ENCODE measurements around the gene TBC1D1. TPM values are rescaled to one million over a fixed set of nuclear protein-coding genes. Genes with fewer than 3 reads are reported as not detected.

TBC1D1 gene
- polyA plus RNA-seq, 1 donor (not counting 4 experiments of a cell fraction or from before 2014, with no cell fraction given): 32.5 TPM

DNA sequence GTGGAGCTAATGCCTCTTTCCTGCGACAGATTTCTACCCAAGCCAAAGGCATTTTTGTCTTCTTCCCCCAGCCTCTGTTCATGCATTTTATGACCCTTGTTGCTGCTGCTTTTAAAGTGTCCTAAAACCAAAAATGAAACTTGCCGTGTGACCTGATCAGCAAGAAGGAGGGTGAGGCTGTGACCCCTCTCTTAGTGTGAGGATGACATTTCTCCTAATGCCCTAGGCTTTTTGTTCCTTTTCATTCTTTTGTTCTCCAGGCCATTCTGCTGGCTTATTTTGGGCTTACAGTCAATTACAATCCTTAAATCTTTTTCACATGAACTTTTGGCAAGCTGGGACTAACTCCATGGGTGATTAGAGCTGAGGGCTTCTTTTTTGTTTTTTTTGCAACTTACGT is 103.7 kb downstream of the TBC1D1 start:
- peaks cover 5% of the 10 kb centered on the region for H3K79me2 ChIP-seq (ENCODE audit: control insufficient read depth, insufficient read depth, low read length)
- TF ChIP-seq, protein P1, sequence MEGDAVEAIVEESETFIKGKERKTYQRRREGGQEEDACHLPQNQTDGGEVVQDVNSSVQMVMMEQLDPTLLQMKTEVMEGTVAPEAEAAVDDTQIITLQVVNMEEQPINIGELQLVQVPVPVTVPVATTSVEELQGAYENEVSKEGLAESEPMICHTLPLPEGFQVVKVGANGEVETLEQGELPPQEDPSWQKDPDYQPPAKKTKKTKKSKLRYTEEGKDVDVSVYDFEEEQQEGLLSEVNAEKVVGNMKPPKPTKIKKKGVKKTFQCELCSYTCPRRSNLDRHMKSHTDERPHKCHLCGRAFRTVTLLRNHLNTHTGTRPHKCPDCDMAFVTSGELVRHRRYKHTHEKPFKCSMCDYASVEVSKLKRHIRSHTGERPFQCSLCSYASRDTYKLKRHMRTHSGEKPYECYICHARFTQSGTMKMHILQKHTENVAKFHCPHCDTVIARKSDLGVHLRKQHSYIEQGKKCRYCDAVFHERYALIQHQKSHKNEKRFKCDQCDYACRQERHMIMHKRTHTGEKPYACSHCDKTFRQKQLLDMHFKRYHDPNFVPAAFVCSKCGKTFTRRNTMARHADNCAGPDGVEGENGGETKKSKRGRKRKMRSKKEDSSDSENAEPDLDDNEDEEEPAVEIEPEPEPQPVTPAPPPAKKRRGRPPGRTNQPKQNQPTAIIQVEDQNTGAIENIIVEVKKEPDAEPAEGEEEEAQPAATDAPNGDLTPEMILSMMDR (optimal IDR thresholded peaks at IDR 0.05 in 1 of 3, IDR thresholded peaks at IDR 0.05 in 1 of 3, conservative IDR thresholded peaks at IDR 0.05 in 1 of 3; ENCODE audit: extremely low read depth in 1 of 3, insufficient read depth in 2 of 3, low read length in 3 of 3): no peak
- no peaks in the 10 kb centered on the region for H4K20me1 ChIP-seq (ENCODE audit: control insufficient read depth, extremely low read depth, insufficient read depth, low read length)
- no peak overlapping the region for H3K9ac ChIP-seq (ENCODE audit: control insufficient read depth, extremely low read depth, insufficient read depth, low read length)
- DNase-seq (ENCODE audit: low read depth, low spot score) (no peak), FAIRE-seq (no peak)
- no peak overlapping the region for H3K4me2 ChIP-seq (ENCODE audit: control insufficient read depth, extremely low read depth, insufficient read depth, low read depth, low read length)
- H3K9me3 ChIP-seq (ENCODE audit: control insufficient read depth, low read depth, low read length): no peaks in the 10 kb centered on the region
- no peaks in the 10 kb centered on the region for H3K9me1 ChIP-seq (ENCODE audit: control insufficient read depth, extremely low read depth, insufficient read depth, low read length)
- H3K27ac ChIP-seq (ENCODE audit: control insufficient read depth, insufficient read depth, low read length): no peak overlapping the region
- H3K4me3 ChIP-seq (ENCODE audit: control insufficient read depth in 2 of 3, extremely low read depth in 1 of 3, insufficient read depth in 2 of 3, low read depth in 1 of 3, low read length in 3 of 3): no peak overlapping the region
- H3K4me1 ChIP-seq (ENCODE audit: control insufficient read depth, extremely low read depth, insufficient read depth, low read length): no peaks in the 10 kb centered on the region
- H2AFZ ChIP-seq (ENCODE audit: control insufficient read depth, low read length): no peak overlapping the region
- no peaks in the 10 kb centered on the region for H3K27me3 ChIP-seq (ENCODE audit: control insufficient read depth, extremely low read depth, insufficient read depth, low read length)
- no peaks in the 10 kb centered on the region for H3K36me3 ChIP-seq (ENCODE audit: control insufficient read depth in 2 of 2, extremely low read depth in 1 of 2, insufficient read depth in 2 of 2, low read length in 2 of 2)
- dilution Hi-C loops (cut with MboI; ENCODE audit: extremely low pct_ligation_motif_present, low sequenced_read_pairs): no loop called here

DNA sequence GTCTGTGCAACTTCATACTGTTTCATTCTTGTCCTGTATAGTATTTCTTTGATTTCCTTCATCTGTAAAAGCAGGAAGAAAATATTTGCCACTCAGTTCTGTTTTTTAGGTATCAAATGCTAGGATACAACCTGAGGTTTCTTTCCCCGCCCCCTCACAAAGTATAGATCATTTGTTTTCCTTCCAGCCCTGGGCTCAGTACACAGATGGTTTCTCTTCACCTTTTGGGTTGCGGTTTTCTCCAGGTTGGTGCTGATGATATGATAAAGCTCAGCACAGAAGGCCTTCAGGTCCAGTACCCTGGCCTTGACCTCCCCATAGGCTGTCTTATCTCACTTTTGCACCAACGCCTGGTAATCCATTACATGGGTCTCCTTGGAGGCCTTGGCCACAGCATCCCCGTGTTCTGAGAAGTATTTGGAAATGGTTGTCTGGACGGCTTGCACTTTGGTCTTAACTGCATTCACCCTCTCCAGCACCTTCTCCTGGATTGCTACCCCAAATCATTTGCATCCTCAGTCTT is 104.5 kb downstream of the TBC1D1 start:
- Histone ChIP-seq H3K79me2 (ENCODE audit: control insufficient read depth, insufficient read depth, low read length) (peaks cover 5% of the 10 kb centered on the region), H3K4me3 (ENCODE audit: control insufficient read depth in 2 of 3, extremely low read depth in 1 of 3, insufficient read depth in 2 of 3, low read depth in 1 of 3, low read length in 3 of 3) (no peak overlapping the region), H3K4me2 (ENCODE audit: control insufficient read depth, extremely low read depth, insufficient read depth, low read depth, low read length) (no peak overlapping the region), H3K9me1 (ENCODE audit: control insufficient read depth, extremely low read depth, insufficient read depth, low read length) (no peaks in the 10 kb centered on the region), H4K20me1 (ENCODE audit: control insufficient read depth, extremely low read depth, insufficient read depth, low read length) (no peaks in the 10 kb centered on the region), H3K27ac (ENCODE audit: control insufficient read depth, insufficient read depth, low read length) (no peak overlapping the region), H3K27me3 (ENCODE audit: control insufficient read depth, extremely low read depth, insufficient read depth, low read length) (no peaks in the 10 kb centered on the region), H3K4me1 (ENCODE audit: control insufficient read depth, extremely low read depth, insufficient read depth, low read length) (no peaks in the 10 kb centered on the region), H3K9ac (ENCODE audit: control insufficient read depth, extremely low read depth, insufficient read depth, low read length) (no peak overlapping the region), H3K9me3 (ENCODE audit: control insufficient read depth, low read depth, low read length) (no peaks in the 10 kb centered on the region), H2AFZ (ENCODE audit: control insufficient read depth, low read length) (no peak overlapping the region), H3K36me3 (ENCODE audit: control insufficient read depth in 2 of 2, extremely low read depth in 1 of 2, insufficient read depth in 2 of 2, low read length in 2 of 2) (no peaks in the 10 kb centered on the region)
- dilution Hi-C loops (cut with MboI; ENCODE audit: extremely low pct_ligation_motif_present, low sequenced_read_pairs): no loop called here
- FAIRE-seq (no peak), DNase-seq (ENCODE audit: low read depth, low spot score) (no peak)
- TF ChIP-seq EZH2 (IDR thresholded peaks at IDR 0.05; ENCODE audit: low read length): no peak
- TF ChIP-seq, protein P1 (optimal IDR thresholded peaks at IDR 0.05 in 1 of 3, IDR thresholded peaks at IDR 0.05 in 1 of 3, conservative IDR thresholded peaks at IDR 0.05 in 1 of 3; ENCODE audit: extremely low read depth in 1 of 3, insufficient read depth in 2 of 3, low read length in 3 of 3): no peak

All from keratinocyte (primary cell).